Activated naive CD4-positive, alpha-beta T cell treated with anti-CD3 and anti-CD28 coated beads for 36 hours (primary cell): ENCODE data around the gene STK36. TPM values are rescaled to one million over a fixed set of nuclear protein-coding genes. Genes with fewer than 3 reads are reported as not detected.
"Not testable (repeated sequence)": the region's sequence is repeated elsewhere in the genome, so short reads cannot be mapped to it uniquely, and the experiment has no call there.

Experiments
- CTCF ChIA-PET: fragments of 350-600 bp; sonication (Branson Sonifier 250); formaldehyde crosslinking; loops from one replicate; lab custom pipeline; 2021; ENCODE audit warnings: antibody characterized with exemption; lab: Charles Lee
- DNase-seq: peaks from one replicate; pipeline ENCODE4 v3.0.0-alpha.2; 2020
- H3K27ac Mint-ChIP-seq: one replicate; pipeline ENCODE4 v1.8.0; 2021; ENCODE audit warnings: mild to moderate bottlenecking, mixed read lengths
- H3K27me3 Mint-ChIP-seq: one replicate; pipeline ENCODE4 v1.8.0; 2021; ENCODE audit warnings: low read depth, mixed read lengths
- H3K36me3 Mint-ChIP-seq: one replicate; pipeline ENCODE4 v1.8.0; 2021; ENCODE audit warnings: low read depth, mixed read lengths
- H3K4me1 Mint-ChIP-seq: one replicate; pipeline ENCODE4 v1.8.0; 2021; ENCODE audit warnings: low read depth, mixed read lengths
- H3K4me3 Mint-ChIP-seq: one replicate; pipeline ENCODE4 v1.8.0; 2021; ENCODE audit warnings: mild to moderate bottlenecking, moderate library complexity, mixed read lengths
- H3K9me3 Mint-ChIP-seq: one replicate; pipeline ENCODE4 v1.8.0; 2021; ENCODE audit warnings: mixed read lengths
- intact Hi-C: fragments of 100-400 bp; cut with micrococcal nuclease; formaldehyde crosslinking; loops from one replicate; pipeline ENCODE4 v1.15.1; 2023
- total RNA-seq, 2 experiments: library from RNA; stranded (reverse); gene quantifications; one replicate each; pipeline ENCODE4 v1.2.3, GENCODE V29; 2021

Gene STK36
- total RNA-seq, 2 experiments from 2014 or later: 14.7 to 15.1 TPM

DNA sequence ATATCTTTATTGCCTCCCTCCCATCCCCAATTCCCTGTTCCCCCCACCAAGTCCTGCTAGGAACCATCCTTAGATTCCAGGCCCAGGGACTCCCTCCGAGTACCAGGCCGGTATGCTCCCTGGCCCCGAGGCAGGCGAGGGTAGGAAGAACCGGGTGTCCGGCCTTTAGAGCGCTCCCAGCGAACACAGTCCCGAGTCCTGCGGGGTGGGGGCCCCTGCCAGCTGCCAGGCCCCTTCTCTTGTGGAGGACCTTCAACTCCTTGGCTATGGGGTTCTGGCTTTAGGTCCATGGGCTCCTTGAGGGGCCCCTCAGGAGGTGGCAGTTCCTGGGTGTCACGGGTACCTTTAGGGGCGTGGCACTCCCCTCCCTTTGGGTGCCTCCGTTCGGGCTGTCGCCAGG lies 8.0 kb upstream of the STK36 start:
- Mint-ChIP-seq H3K4me3 (no peak overlapping the region), H3K27me3 (no peaks in the 10 kb centered on the region), H3K27ac (no peak overlapping the region), H3K4me1 (peaks cover 18% of the 10 kb centered on the region), H3K36me3 (peaks cover 38% of the 10 kb centered on the region), H3K9me3 (no peaks in the 10 kb centered on the region)
- intact Hi-C loops: no loop called here
- no peak for DNase-seq
- CTCF ChIA-PET: interaction anchor here (1.0 to 1.1 kb wide), 2 partner anchors 8 to 47 kb away, joined by 3 read pairs; partner anchors contain the start of genes RNF25, STK36 and TTLL4

DNA sequence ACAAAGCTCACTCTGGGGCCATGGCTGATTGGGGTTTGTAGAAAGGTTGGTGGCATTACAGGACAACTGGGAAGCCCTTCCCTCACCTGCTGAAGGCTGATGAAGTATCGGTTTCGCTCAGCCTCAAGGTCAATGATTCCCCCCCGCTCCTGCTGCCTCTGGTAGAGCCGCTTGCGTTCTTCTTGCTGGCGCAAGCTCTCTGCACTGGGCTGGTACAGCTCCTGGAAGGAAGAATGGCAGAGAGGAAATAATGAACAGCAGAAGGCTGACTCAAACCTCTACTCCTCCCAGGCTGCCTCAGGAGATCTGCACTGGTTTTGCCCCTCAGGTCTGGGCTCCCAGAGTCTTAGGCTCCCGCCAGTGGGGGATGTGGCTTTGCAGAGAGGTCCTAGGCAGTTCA lies 7.2 kb upstream of the STK36 start:
- H3K27me3 Mint-ChIP-seq: no peaks in the 10 kb centered on the region
- intact Hi-C loops: no loop called here
- CTCF ChIA-PET: interaction anchor here (1.1 kb wide), 1 partner anchor 46 kb away, joined by 3 read pairs; the partner anchor contains the start of gene TTLL4

DNA sequence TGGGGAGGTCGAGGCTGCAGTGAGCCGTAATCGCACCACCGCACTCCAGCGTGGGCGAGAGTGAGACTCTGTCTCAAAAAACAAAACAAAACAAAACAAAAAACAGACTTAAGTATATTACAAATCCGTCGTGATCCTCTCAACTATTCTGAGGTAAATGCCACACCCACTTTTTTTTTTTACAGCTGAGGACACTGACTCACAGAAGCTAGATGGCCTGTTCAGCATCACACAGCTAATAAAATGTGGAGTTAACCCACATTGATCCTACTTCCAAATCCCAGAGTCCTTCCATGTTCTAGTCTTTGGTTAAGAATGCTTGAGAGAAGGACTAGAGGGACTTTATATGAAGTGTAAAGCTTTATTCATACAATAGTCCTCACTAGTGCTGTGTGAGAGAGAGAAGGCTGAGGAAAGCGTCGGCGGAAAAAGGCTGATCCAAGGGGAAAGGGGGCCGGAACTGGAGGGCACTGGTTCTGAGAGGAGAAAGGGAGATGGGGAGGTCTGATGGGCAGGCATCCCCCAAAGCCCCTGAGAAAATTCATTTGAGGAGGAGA lies 711 bp upstream of the STK36 start:
- H3K4me3 Mint-ChIP-seq: peak overlapping the region; percentile 98
- H3K27ac Mint-ChIP-seq: peak overlapping the region; percentile 90
- DNase-seq: no peak
- no peaks in the 10 kb centered on the region for H3K27me3 Mint-ChIP-seq
- peaks cover 22% of the 10 kb centered on the region for H3K4me1 Mint-ChIP-seq
- intact Hi-C loops: loop anchor here (1.0 to 5.0 kb wide), 5 partner anchors 12 to 576 kb away; partner anchors contain the start of genes BCS1L, CNOT9, GLB1L and STK16
- H3K9me3 Mint-ChIP-seq: no peaks in the 10 kb centered on the region
- H3K36me3 Mint-ChIP-seq: peaks cover 11% of the 10 kb centered on the region
- CTCF ChIA-PET: interaction anchor here (0.6 to 2.8 kb wide), 9 partner anchors 8 to 722 kb away, joined by 3 to 16 read pairs (median 5); partner anchors contain the start of genes BCS1L, TTLL4 and ZNF142

More for the DNA sequence above, 7.2 kb upstream of the STK36 start:
- H3K4me3 Mint-ChIP-seq: no peak overlapping the region
- H3K27ac Mint-ChIP-seq: no peak overlapping the region
- no peak for DNase-seq
- H3K9me3 Mint-ChIP-seq: no peaks in the 10 kb centered on the region
- H3K36me3 Mint-ChIP-seq: peaks cover 36% of the 10 kb centered on the region
- peaks cover 15% of the 10 kb centered on the region for H3K4me1 Mint-ChIP-seq

DNA sequence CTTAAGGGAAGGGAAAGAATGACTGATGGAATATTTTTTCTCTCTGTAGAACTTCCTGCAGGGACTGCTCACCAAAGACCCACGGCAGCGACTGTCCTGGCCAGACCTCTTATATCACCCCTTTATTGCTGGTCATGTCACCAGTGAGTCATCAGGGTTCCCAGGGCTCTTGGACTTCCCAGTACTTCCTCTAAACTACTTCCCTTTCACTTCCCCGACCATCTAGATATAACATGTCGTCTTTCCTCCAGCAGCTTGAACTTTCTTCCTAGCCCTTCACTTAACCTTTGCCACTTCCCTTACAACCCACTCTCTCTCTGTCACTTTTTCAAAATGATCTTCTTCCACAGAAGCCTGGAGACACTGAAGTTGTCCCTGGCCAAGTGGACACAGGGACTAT lies 7.2 kb downstream of the STK36 start:
- DNase-seq: no peak
- H3K27me3 Mint-ChIP-seq: no peaks in the 10 kb centered on the region
- no peak overlapping the region for H3K4me3 Mint-ChIP-seq
- H3K4me1 Mint-ChIP-seq: no peaks in the 10 kb centered on the region
- CTCF ChIA-PET: no interaction called here
- H3K9me3 Mint-ChIP-seq: no peaks in the 10 kb centered on the region
- no peak overlapping the region for H3K27ac Mint-ChIP-seq
- peaks cover 4% of the 10 kb centered on the region for H3K36me3 Mint-ChIP-seq
- intact Hi-C loops: no loop called here

DNA sequence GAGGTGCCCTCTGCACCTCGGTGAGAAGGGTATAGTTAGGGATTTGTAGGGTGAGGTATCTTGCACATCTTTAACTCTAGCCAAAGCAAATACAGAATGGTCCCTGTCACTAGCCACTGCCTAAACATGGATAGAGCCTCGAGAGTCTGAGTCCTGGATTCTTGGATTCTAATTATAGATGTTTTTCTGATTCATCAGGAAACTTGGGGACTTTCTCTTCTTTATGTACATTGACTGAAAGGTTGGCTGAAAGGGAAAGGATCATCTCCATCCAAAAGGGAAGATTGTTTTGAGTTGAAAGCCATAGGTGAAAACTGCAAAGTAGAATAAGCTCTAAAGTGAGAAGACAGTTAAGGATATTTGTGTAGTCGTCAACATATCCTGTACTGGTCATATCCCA lies 8.2 kb downstream of the STK36 start:
- Mint-ChIP-seq H3K4me3 (no peak overlapping the region), H3K36me3 (peaks cover 6% of the 10 kb centered on the region), H3K27me3 (no peaks in the 10 kb centered on the region), H3K9me3 (no peaks in the 10 kb centered on the region), H3K4me1 (no peaks in the 10 kb centered on the region), H3K27ac (no peak overlapping the region)
- CTCF ChIA-PET: no interaction called here
- intact Hi-C loops: no loop called here
- DNase-seq: no peak

DNA sequence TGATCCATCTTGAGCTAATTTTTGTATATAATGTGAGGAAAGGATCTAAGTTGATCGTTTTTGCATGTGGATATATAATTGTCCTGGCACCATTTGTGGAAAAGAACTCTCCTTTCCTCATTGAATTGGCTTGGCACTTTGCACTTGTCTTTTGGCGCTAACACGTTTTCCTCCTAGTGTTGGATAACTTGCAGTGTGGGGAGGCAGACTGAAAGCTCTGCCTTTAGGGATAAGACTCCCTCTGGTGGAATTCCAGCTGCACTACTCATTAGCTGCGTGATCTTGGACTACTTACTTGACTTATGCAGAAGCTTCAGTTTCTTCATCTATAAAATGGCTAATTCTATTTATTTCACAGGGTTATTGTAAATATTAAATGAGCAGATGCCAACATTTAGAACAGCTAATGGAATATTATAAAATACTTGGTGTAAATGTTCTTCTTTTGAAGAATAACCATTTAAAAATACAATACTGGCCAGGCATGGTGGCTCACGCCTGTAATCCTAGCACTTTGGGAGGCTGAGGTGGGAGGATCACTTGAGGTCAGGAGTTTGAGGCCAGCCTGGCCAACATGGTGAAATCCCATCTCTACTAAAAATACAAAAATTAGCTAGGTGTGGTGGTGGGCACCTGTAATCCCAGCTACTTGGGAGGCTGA lies 15.6 kb downstream of the STK36 start:
- peak; percentile 56 for DNase-seq
- intact Hi-C loops: loop anchor here (1.0 kb wide), 2 partner anchors 29 to 281 kb away; no protein-coding TSS in a partner anchor
- not testable (repeated sequence) for H3K9me3 Mint-ChIP-seq, H3K4me3 Mint-ChIP-seq, H3K4me1 Mint-ChIP-seq, H3K27ac Mint-ChIP-seq, H3K36me3 Mint-ChIP-seq, H3K27me3 Mint-ChIP-seq
- CTCF ChIA-PET: interaction anchor here (0.6 to 2.4 kb wide), 16 partner anchors 11 to 414 kb away, joined by 3 to 14 read pairs (median 4); partner anchors contain the start of genes BCS1L, RNF25, STK36 and ZNF142

DNA sequence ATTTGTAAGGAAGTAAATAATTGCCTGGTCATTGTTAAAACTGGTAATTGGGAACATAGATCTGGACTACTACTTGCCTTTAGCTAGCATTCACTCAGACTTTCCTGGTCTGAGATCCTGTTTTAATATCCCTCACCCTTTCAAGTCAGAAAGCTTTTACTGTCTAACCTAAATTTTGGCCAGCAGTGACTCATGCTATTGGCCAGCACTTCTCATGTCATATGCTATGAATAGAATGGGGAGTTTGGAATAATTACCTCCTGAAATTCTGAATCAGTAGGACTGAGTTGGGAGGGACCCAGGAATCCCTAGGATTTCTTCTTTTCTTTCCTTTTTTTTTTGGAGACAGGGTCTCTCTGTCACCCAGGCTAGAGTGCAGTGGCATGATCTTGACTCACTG lies 19.3 kb downstream of the STK36 start:
- no peak for DNase-seq
- Mint-ChIP-seq H3K36me3 (no peaks in the 10 kb centered on the region), H3K27me3 (no peaks in the 10 kb centered on the region), H3K27ac (no peak overlapping the region), H3K9me3 (no peaks in the 10 kb centered on the region), H3K4me1 (peaks cover 2% of the 10 kb centered on the region), H3K4me3 (no peak overlapping the region)
- intact Hi-C loops: no loop called here
- CTCF ChIA-PET: no interaction called here

DNA sequence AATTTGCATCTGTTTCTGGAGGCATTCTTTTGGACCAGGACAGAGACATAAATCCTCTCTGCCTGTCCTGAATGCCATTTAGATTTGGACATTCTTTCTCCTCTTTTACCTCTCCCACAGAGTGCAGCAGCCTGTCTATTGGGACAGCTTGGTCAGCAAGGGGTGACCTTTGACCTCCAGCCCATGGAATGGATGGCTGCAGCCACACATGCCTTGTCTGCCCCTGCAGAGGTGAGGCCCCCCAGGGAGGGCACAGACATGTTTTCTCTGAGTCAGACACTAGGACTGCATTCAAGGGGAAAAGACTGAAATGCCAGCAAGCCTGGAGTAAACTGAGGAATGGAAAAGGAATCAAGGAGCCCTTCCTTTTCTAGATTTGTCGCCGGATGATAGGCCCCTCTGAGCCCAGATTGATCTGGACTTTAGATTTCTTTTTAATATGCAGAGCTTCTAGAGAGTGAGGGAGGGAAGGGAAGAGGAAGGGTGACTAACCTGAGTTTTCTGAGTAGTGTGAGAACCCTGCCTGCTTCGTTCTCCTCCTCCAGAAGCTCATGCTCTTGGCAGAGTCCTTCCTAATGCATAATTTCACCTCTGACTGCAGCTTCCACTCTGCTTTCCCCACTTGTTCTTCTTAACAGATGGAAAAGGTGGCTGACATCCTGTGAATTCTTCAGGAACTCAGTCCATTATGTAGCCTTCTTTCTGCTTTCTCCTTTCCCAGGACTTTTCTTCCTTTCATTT lies 22.7 kb downstream of the STK36 start:
- Mint-ChIP-seq H3K9me3 (no peaks in the 10 kb centered on the region), H3K4me1 (no peaks in the 10 kb centered on the region), H3K27me3 (no peaks in the 10 kb centered on the region), H3K4me3 (no peak overlapping the region), H3K27ac (no peak overlapping the region), H3K36me3 (peaks cover 2% of the 10 kb centered on the region)
- CTCF ChIA-PET: interaction anchor here (0.5 to 1.2 kb wide), 3 partner anchors 10 to 421 kb away, joined by 4 to 6 read pairs (median 4); no protein-coding TSS in a partner anchor
- intact Hi-C loops: no loop called here
- DNase-seq: no peak

DNA sequence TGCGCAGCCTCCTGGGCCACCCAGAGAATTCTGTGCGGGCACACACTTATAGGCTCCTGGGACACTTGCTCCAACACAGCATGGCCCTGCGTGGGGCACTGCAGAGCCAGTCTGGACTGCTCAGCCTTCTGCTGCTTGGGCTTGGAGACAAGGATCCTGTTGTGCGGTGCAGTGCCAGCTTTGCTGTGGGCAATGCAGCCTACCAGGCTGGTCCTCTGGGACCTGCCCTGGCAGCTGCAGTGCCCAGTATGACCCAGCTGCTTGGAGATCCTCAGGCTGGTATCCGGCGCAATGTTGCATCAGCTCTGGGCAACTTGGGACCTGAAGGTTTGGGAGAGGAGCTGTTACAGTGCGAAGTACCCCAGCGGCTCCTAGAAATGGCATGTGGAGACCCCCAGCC lies 27.0 kb downstream of the STK36 start:
- Mint-ChIP-seq H3K9me3 (no peaks in the 10 kb centered on the region), H3K27me3 (no peaks in the 10 kb centered on the region), H3K27ac (no peak overlapping the region), H3K4me1 (no peaks in the 10 kb centered on the region), H3K36me3 (peaks cover 2% of the 10 kb centered on the region), H3K4me3 (no peak overlapping the region)
- CTCF ChIA-PET: interaction anchor here (1.7 kb wide), 1 partner anchor 12 kb away, joined by 5 read pairs; no protein-coding TSS in a partner anchor
- intact Hi-C loops: no loop called here
- DNase-seq: no peak

DNA sequence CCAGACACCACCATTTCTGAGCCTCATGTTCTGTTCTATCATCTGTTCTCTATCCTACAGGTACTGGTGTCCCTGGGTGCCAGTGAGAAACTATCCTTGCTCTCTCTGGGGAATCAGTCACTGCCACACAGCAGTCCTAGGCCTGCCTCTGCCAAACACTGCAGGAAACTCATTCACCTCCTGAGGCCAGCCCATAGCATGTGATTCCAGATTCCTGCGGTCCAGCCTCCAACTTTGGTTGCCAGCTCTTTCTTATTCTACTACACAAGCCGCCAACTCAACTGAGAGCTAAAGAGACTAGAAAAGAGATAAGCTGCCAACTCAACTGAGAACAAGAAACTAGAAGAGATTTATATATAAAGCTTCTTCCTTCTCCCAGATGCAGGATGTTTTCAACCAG lies 29.9 kb downstream of the STK36 start:
- Mint-ChIP-seq H3K36me3 (peaks cover 2% of the 10 kb centered on the region), H3K27me3 (no peaks in the 10 kb centered on the region), H3K4me3 (no peak overlapping the region), H3K27ac (no peak overlapping the region), H3K4me1 (no peaks in the 10 kb centered on the region), H3K9me3 (no peaks in the 10 kb centered on the region)
- DNase-seq: no peak
- intact Hi-C loops: no loop called here
- CTCF ChIA-PET: no interaction called here

DNA sequence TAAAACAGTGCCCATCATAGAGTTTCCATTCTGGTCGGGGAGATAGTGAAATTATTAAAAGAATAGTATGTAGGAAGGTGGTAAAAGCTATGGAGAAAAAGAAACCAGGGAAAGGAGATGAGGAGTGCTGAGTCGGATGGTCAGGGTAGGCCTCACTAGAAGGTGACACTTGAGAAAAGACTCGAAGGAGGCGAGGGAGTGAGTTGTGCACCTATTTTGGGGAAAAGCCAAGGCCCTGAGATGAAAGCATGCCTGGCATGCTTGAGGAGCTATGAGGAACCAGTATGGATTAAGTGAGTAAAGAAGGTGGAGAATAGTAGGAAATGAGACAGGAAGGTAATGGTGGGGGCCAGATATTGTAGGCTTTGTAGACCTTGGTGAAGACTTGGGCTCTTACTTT lies 31.5 kb downstream of the STK36 start:
- H3K36me3 Mint-ChIP-seq: peaks cover 2% of the 10 kb centered on the region
- CTCF ChIA-PET: no interaction called here
- no peaks in the 10 kb centered on the region for H3K9me3 Mint-ChIP-seq
- intact Hi-C loops: no loop called here
- DNase-seq: no peak
- H3K4me1 Mint-ChIP-seq: no peaks in the 10 kb centered on the region
- no peak overlapping the region for H3K27ac Mint-ChIP-seq
- peaks cover 3% of the 10 kb centered on the region for H3K27me3 Mint-ChIP-seq
- no peak overlapping the region for H3K4me3 Mint-ChIP-seq

DNA sequence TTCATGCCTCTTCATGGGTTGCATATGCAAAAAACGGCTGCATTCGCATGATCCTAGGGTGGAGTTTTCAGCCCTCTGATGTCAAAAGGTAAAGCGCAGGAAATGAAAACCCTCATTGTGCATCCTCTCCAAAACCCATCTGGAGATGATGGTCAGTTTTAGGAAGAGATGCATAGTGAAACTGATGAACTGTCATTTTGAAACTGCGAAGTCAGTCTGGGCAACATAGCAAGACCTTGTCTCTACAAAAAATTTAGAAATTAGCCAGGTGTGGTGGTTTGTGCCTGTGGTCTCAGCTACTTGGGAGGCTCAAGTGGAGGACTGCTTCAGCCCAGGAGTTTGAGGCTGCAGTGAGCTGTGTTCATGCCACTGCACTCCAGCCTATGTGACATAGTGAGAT lies 36.2 kb downstream of the STK36 start:
- intact Hi-C loops: no loop called here
- Mint-ChIP-seq H3K27ac (no peak overlapping the region), H3K4me1 (peaks cover 8% of the 10 kb centered on the region), H3K36me3 (peaks cover 1% of the 10 kb centered on the region), H3K9me3 (no peaks in the 10 kb centered on the region), H3K27me3 (peaks cover 3% of the 10 kb centered on the region), H3K4me3 (no peak overlapping the region)
- no peak for DNase-seq
- CTCF ChIA-PET: interaction anchor here (0.6 to 1.7 kb wide), 3 partner anchors 21 to 190 kb away, joined by 3 to 7 read pairs (median 4); no protein-coding TSS in a partner anchor
